VCaP (cell line): ENCODE results near the gene CPE.

Experiments used
- H3K27ac ChIP-seq: fragments of 450-650 bp; 2 replicates; pipeline ENCODE4 v1.5.1; 2017
- TF ChIP-seq, protein P1 (sequence below): fragments of 450-650 bp; conservative IDR thresholded peaks from 2 replicates; pipeline ENCODE4 v1.5.1; 2017; ENCODE audit warnings: mild to moderate bottlenecking, moderate library complexity

The CPE gene

DNA sequence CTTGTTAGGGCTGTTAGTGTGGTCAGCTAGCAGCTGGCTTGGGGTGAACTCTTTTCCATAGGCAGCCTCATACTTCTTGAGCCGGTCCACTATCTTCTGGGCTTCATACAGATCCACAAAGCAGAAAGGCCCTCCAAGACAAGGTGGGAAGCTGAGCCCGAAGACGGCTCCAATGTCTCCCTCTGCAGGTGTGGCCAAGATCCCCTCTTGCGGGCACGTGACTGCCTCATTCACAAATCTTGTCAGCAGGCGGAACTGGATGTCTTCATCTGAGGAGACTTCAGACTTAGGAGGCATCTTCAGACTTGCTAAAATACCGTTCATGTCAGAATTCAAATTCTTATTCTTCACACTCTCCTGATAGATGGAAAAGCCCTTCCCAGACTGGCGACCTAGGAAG, 25.3 kb downstream of the CPE start:
- H3K27ac ChIP-seq: no peak overlapping the region
- TF ChIP-seq, protein P1, sequence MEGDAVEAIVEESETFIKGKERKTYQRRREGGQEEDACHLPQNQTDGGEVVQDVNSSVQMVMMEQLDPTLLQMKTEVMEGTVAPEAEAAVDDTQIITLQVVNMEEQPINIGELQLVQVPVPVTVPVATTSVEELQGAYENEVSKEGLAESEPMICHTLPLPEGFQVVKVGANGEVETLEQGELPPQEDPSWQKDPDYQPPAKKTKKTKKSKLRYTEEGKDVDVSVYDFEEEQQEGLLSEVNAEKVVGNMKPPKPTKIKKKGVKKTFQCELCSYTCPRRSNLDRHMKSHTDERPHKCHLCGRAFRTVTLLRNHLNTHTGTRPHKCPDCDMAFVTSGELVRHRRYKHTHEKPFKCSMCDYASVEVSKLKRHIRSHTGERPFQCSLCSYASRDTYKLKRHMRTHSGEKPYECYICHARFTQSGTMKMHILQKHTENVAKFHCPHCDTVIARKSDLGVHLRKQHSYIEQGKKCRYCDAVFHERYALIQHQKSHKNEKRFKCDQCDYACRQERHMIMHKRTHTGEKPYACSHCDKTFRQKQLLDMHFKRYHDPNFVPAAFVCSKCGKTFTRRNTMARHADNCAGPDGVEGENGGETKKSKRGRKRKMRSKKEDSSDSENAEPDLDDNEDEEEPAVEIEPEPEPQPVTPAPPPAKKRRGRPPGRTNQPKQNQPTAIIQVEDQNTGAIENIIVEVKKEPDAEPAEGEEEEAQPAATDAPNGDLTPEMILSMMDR: no peak

DNA sequence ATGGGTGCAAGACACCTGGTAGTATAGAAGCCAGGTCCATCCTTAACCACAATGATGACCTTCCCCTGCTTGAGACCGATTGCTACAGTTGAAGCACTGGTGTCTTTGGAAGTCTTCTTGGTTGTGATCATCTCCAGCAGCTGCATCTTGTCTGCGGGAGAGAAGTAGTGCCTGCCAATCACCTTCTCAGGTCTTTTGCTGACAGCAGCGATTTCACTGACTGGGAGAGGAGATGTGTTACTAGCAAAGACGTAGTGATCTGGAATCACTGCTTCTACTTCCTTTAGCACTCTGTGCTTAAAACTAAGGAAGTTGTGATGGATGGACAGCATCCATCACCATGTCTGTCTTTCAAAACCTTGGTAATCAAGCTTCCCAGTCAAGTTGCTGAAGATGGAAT, 25.9 kb downstream of the CPE start:
- TF ChIP-seq, protein P1: no peak
- no peak overlapping the region for H3K27ac ChIP-seq

DNA sequence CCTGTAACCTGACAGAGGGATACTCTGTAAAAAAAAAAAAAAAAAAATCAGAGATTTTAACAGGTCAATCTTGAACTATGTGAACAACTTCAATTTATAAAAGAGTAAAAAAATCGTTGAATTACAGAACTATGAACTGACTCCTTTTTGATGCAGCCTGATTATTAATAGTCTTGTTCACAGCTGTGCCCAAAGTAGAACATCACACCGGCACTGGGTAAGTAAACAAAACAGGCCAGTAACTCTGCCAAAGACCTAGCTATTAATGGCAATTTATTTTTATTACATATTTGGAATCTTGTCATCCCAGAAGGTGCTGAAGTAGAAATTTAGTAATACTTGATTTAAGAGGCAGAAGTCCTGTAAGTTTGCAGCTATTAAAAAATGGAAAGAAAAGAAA, 31.4 kb downstream of the CPE start:
- TF ChIP-seq, protein P1: no peak
- no peak overlapping the region for H3K27ac ChIP-seq

DNA sequence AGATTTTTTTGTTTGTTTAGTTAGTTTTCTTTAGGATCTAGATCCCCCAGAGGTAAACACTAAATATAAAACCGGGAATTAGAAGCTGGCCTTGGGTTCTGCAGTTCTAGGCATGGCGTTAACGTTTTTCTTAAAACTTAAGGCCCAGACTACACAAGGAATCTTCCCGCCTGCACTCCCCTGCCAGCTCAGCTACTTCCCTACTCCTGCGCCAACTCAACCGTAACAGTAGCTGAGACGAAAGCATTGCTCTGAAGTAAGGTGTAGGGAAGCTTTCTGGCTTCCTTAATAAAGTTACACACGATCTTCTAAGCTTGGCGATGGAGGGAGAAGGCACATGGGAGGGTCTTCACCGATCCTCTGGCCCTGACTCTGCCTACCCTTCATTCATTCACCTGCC, 37.1 kb downstream of the CPE start:
- no peak overlapping the region for H3K27ac ChIP-seq
- TF ChIP-seq, protein P1: no peak

DNA sequence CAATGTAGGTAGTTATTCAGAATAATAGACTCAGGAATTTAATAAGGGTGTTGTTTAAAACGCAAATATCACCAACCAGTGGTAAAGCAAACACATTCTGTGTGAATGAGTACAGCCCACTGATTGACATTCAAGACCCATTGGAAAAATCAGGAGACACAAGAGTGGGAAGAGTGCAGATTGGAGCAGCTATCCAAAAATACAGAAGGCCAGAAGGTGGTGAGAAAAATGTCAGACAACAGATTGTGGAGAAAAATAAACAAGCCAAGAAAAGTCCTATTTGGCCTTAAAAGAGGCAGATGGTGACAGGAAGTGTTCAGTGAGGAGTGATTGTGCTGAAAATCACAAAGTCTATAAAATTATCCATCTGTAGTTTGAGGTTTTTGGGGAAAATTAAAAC, 39.3 kb downstream of the CPE start:
- no peak overlapping the region for H3K27ac ChIP-seq
- TF ChIP-seq, protein P1: no peak

DNA sequence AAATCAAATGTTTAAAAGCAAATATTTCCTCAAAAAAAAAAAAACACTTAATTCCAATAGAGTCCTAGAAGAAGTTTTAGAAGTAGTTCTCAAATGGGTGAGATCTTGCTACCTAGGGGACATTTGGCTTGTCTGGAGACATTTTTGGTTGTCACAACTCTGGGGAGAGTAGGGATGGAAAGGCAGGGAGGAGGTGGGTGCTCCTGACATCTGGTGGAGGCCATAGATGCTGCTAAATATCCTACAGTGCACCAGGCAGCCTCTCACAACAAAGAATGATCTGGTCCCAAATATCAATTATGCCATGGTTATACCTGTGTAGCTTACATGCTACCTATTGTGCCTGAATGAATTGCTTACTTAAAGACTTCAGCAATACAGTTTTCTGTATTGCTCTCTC, 46.8 kb downstream of the CPE start:
- TF ChIP-seq, protein P1: no peak

DNA sequence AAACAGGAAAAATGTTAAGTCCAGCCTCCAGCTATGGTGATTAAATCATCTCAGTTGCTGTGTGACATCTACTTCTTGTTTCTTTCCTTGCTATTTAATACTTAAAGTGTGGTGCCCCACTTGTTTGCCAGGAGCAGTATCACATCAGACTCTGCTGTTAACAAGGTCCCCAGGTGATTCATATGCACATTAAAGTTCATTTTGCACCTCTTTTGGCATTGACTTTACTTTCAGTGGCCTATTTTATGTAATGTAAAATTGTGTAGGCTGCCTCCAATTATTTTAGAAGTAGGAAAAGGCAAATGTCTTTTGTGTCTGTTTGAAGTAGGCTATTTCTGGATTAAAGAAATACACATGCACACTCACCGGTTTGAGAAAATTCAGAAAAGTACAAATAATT, 47.5 kb downstream of the CPE start:
- TF ChIP-seq, protein P1: no peak
- no peak overlapping the region for H3K27ac ChIP-seq

More for the DNA sequence above, 46.8 kb downstream of the CPE start:
- no peak overlapping the region for H3K27ac ChIP-seq

DNA sequence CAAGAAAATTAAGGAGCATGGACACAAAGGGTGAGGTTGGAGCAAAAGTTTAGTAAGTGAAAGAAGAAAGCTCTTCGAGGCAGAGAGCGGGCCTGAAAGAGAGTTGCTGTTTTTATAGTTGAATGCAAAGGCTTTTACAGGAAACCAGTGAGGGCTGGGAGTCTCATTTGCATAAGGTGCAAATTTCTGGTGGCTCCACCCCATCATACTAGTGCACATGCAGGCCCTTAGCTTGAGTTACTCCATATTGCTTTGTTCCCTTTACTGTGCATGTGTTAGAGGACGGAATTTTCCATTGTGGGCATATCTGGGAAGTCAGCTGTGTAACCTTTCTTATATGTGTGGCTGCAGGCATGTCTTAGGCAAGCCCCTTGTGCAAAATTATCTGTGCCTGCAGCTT, 48.0 kb downstream of the CPE start:
- no peak overlapping the region for H3K27ac ChIP-seq
- TF ChIP-seq, protein P1: no peak
